IPS-18c (cell line): ENCODE measurements around the gene CHKA.
A peak's percentile ranks its signal among the peaks of the same experiment; 100 is the strongest.

Source experiments
- H3K4me3 ChIP-seq: 2 replicates; pipeline ENCODE4 v1.7.0; 2013; ENCODE audit warnings: low read depth, mild to moderate bottlenecking, low read length, moderate library complexity; ENCODE audit not compliant: insufficient read depth
- H3K9me3 ChIP-seq: one replicate; pipeline ENCODE4 v1.6.1; 2013; ENCODE audit warnings: mild to moderate bottlenecking, low read length, moderate library complexity; ENCODE audit not compliant: control insufficient read depth, insufficient read depth

Gene CHKA

GRCh38 chr11:68035266-68035876, 85.8 kb downstream of the CHKA start:
- no peak overlapping the region for H3K4me3 ChIP-seq
- H3K9me3 ChIP-seq = no peaks in the 10 kb centered on the region

GRCh38 chr11:68033708-68034045, 87.5 kb downstream of the CHKA start:
- no peak overlapping the region for H3K4me3 ChIP-seq
- no peaks in the 10 kb centered on the region for H3K9me3 ChIP-seq

DNA sequence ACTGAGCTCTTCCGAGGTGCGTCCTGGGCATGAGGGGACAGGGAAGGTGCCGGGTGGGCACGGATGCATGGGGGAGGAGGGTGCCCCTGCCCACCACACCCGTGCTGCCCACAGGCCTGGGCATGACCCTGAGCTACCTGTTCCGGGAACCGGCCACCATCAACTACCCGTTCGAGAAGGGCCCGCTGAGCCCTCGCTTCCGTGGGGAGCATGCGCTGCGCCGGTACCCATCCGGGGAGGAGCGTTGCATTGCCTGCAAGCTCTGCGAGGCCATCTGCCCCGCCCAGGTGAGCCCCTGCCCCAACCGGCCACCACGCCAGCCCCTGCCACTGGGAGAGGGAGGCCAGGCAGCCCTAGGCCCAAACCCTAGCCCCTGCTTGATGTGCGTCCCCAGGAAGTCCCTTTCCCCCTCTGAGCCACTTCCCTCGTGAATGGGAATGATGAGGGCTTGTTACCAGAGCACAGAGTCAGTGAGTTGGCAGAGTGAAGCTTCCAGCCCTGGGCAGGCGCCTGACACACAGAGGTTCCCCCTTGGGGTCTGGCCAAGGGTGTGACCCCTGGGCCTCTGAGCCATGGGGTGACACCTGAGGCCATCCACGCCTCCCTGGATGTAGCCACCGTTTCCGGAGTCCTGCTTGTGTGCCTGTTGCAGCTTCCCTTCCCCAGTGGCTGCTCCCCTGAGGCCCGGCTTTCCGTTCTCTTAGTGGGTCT, 88.0 kb downstream of the CHKA start:
- H3K9me3 ChIP-seq = no peaks in the 10 kb centered on the region
- H3K4me3 ChIP-seq = no peak overlapping the region

GRCh38 chr11:68032003-68032402, 89.2 kb downstream of the CHKA start:
- no peak overlapping the region for H3K4me3 ChIP-seq
- no peaks in the 10 kb centered on the region for H3K9me3 ChIP-seq

GRCh38 chr11:68031144-68031464, 90.1 kb downstream of the CHKA start:
- H3K9me3 ChIP-seq = no peaks in the 10 kb centered on the region
- H3K4me3 ChIP-seq = peak overlapping the region; percentile 84

DNA sequence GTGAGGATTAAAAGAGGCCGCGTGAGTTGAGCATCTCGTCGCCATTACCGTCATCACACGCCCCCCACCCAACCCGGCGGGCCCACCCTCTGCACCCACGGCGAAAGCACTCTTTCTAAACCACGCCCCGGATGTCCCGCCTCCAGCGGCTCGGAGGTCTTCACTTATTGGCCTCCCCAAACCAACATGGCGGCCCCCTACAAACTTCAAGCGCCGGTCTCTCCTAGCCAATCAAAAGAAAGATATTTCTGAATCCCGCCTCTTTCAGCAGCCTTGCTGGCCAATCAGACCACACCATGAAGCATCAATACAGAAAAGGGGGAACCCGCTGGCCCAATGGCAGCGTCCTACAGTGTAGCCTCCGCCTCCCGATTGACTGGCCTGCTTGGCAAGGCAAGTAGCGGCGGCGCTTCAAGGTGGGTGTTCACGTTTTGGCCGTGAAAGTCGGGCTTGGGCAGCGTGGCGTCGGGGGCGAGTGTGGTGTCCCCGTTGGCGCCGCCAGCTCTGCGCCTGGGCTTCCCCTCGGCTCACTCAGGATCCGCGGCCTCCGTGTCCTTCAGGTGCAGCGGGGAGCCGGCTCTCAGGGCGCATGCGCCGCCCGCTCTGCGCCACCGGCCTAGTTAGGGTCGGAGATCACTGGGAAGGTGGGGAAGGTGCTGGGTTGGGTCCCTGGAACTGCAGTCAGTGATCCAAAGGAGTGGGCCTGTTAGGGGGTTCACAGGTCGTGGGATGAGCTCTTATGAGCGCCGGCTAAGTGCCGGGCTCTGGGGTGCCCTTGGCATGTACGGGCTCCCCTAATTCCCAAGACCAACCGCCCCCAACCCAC, 90.7 kb downstream of the CHKA start, which contains the start of gene NDUFS8:
Gene NDUFS8 (plus strand): TSS at position 364 of the 826 bp plus-strand sequence. CDS start 1,471 bp downstream, outside the sequence.
- Histone ChIP-seq H3K9me3 (no peaks in the 10 kb centered on the region), H3K4me3 (peak within 1 kb of the TSS; percentile 94)

DNA sequence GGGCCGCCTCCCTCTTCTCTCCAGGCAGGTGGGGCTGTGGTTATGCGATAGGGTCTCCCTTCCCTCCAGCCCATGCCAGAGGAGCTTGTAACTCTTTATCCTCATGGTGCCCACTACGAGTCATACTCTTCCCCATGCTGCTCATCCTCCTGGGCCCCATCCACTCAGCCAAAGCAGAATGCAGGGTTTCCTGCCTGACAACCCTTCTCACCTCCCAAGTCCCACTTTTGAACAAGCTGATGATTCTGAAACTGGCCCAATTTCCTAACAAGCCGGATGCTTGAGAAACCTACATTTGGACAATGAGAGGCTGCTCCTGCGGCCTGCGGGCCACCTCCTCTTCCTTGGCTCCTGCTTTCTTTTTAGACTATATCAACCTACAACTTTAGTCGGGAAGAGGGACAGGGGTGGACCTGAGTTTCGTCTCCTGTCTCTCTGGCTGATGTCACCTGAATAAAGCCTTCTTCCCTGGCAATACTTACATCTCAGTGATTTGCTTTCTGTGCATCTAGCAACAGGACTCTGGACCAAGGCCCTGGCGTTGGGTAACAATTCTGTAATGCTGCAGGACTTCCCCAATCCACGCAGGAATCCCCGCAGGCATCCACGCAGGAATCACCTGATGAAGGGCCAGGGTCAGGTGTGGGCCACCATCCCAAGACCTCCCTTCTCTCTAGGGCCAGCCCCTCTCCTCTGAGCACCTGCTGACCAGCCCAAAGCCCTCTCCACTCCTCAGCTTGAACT, 92.2 kb downstream of the CHKA start:
- Histone ChIP-seq H3K9me3 (no peaks in the 10 kb centered on the region), H3K4me3 (no peak overlapping the region)

GRCh38 chr11:68027667-68028066, 93.5 kb downstream of the CHKA start:
- Histone ChIP-seq H3K4me3 (no peak overlapping the region), H3K9me3 (no peaks in the 10 kb centered on the region)

- H3K9me3 ChIP-seq = no peaks in the 10 kb centered on the region
- no peak overlapping the region for H3K4me3 ChIP-seq
These were observed 94.6 kb downstream of the CHKA start for GRCh38 chr11:68026391-68027105.

GRCh38 chr11:68025047-68025446, 96.1 kb downstream of the CHKA start:
- H3K4me3 ChIP-seq = no peak overlapping the region
- H3K9me3 ChIP-seq = no peaks in the 10 kb centered on the region

GRCh38 chr11:68024508-68024907, 96.7 kb downstream of the CHKA start:
- Histone ChIP-seq H3K4me3 (no peak overlapping the region), H3K9me3 (no peaks in the 10 kb centered on the region)

DNA sequence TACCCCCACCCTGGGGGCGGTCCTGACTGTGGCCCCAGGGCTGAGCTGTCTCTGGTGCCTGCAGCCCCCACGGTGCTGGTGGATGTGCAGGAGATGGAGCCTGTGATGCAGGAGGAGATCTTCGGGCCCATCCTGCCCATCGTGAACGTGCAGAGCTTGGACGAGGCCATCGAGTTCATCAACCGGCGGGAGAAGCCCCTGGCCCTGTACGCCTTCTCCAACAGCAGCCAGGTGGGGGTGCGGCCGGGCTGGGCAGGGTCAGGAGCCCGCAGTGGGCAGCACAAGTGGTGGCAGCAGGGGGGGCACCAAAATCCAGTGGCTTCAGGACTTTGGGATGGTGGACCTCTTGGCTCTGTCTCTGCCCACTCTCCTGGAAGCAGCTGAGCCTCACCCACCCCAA, 98.7 kb downstream of the CHKA start:
- no peaks in the 10 kb centered on the region for H3K9me3 ChIP-seq
- no peak overlapping the region for H3K4me3 ChIP-seq

DNA sequence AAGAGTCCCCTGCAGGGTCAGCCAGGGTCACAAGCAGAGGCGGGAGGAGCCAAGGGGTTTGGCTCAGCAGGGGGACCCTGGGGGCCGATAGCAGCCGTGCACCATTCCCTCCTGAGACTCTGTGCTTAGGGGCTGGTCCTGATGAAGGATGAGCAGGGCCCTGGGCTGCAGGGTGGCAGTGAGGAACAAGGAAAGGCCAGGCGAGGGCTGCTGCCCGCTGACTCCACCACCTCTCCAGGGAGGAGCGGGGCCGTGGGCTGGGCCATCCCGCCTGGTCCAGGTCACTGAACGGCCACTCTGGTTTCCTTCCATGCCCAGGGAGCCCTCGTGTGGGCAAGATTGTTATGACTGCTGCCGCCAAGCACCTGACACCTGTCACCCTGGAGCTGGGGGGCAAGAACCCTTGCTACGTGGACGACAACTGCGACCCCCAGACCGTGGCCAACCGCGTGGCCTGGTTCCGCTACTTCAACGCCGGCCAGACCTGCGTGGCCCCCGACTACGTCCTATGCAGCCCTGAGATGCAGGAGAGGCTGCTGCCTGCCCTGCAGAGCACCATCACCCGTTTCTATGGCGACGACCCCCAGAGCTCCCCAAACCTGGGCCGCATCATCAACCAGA, 99.9 kb downstream of the CHKA start:
- Histone ChIP-seq H3K4me3 (no peak overlapping the region), H3K9me3 (no peaks in the 10 kb centered on the region)

DNA sequence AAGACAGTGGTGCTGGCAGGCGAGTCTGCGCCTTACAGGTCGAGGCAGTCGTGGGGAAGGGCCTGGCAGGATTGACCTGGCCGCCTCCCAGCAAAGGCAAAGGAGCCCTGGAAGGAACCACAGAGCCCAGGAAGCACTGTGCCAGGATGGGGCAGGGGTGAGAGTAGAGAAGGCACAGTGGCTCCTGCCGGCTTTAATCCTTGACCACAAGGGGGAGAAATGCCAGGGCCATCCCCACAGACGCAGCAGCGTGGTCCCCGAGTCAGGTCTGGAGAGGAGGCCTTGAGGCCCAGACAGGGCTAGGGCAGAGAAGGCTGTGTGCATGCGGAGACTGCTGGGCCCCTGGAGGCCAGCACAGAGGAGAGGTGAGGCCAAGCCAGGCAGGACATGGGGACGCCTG, 100.6 kb downstream of the CHKA start:
- H3K9me3 ChIP-seq = no peaks in the 10 kb centered on the region

DNA sequence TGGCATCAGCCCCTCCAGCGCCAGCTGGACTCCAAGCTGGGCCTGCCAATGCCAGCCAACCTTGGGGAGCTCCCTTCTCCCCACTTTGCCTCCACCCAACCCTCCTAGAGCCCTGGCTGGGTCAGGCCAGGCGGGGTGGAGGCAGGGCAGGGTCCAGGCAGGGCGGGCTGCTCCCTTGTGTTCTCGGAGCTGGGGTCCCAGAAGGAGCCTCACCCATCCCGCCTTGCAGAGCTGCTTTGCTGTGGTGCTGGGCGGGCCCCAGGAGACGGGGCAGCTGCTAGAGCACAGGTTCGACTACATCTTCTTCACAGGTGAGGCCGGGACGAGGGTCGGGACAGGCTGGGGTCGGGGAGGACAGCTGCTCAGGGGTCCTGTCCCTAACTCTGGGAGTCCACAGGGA, 101.7 kb downstream of the CHKA start:
- no peak overlapping the region for H3K4me3 ChIP-seq
- H3K9me3 ChIP-seq = no peaks in the 10 kb centered on the region

More for the DNA sequence above, 100.6 kb downstream of the CHKA start:
- H3K4me3 ChIP-seq = no peak overlapping the region

- Histone ChIP-seq H3K4me3 (no peak overlapping the region), H3K9me3 (no peaks in the 10 kb centered on the region)
These were observed 102.4 kb downstream of the CHKA start for GRCh38 chr11:68018730-68019190.
